ENCODE data around the gene HUWE1. TPM values are rescaled to one million over a fixed set of nuclear protein-coding genes. Genes with fewer than 3 reads are reported as not detected.
"Not testable (repeated sequence)": the region's sequence is repeated elsewhere in the genome, so short reads cannot be mapped to it uniquely, and the experiment has no call there.

Gene HUWE1
- total RNA-seq, 1 donor from 2014 or later, result 95.3 TPM

DNA sequence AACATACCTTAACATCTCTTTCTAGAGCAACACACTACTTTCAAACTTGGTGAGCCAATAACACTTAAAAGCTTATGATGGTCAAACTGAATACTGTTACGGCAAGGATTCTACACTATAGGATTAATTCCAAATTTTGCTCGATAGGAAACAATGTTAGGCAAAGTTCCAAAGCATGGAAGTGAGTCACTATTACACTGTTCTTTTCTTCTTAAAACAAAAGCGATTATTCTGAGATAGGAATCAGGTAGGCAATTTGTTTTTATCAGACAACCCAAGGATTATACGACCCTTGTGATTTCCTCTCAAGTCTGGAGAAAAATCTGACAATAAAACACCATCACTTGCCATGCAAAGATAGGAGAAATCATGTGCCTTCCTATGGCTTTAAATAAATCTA, 81.5 kb downstream of the HUWE1 start:
- no peak for DNase-seq

DNA sequence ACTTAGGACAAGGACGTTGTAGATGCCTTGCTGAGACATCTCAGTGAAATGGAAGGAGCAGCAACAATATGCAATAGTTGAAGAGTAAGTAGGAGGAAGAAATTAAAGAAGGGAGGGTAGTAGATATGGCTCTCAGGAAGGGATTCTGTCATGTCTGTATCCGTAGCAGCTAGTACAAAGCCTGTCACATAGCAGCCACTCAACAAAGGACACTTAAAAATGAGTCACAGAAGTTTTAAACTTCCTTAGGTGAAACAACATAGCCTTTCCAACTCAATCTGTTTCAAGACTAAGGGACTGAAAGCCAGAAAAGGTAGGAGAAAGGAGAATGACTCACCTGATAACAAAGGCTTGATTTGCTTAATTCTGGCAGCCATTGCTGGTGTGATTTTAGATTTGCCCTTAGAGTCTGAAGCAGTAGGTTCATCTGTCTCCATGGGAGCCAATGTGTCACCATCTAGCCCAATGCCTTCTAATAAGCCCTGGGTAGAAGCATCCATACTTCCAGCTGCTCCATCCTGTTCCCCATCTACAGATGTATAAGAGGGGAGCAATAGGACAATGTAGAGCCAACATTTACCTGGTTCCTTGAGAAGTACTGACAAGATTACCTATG, 86.6 kb downstream of the HUWE1 start:
- no peak for DNase-seq

GRCh38 chrX:53598169-53598568, 88.3 kb downstream of the HUWE1 start:
- no peak for DNase-seq

DNA sequence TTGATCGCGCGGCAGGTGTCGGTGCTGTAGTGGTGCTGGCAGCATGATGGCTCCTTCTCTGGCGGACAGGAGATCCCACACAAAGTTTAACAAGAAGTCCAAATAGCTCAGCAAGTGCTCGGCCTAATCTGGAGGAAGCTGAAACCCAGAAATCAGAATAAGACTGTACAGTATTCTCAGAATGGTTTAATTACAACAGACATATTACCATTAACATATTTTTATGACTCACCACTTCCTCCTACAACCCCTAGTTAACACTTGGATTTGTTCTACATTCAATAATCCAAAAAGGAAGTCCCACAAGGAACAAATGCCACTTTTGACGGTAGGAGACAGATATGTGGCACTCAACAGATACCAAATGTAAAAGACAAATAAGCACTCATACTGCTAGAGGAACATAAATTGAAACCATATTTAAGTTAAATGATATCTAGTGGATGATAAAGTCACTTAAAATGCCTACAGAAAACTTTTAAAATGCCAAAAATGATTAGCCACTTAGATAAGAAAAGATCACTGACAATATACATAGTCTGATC, 91.2 kb downstream of the HUWE1 start:
- DNase-seq, result no peak

- no peak for DNase-seq
These were observed 92.2 kb downstream of the HUWE1 start for GRCh38 chrX:53594354-53594753.

- DNase-seq, result no peak
These were observed 98.6 kb downstream of the HUWE1 start for GRCh38 chrX:53587795-53588420.

DNA sequence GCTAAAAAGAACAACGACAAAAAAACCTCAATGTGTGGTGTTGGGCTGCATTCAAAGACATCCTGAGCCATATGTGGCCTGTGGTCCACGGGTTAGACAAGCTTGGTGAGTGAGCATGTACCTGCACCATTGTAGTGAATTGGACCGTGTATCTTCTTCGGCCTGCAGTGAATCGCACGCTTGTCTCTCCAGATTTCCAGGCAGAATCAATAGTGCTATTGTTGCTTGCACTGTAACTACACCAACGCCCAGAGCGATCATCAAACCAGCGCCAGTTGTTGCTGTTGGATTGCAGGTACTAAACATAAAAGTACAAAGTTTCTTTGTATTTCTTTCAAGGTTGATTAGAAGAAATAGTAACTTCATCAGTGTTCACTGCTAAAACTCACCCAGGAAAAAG, 101.6 kb downstream of the HUWE1 start:
- no peak for DNase-seq

DNA sequence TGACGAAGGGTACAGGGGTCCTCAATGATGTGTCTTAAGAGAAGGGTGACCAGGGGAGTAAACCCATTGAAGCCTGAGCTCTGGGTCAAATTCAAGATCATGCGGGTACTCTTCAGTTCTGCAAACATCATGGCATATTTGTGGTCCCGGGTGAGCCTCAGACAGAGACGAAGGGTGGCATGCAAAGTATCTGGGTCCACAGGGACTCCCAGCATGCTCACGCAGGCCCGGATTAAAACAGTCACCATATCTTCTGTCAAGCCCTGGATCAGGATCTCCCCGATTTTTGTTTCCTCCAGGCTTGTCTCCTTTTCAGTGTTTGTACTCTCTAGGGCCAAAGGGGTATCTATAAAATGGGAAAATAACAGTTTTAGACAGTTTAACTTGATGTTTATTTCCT, 102.9 kb downstream of the HUWE1 start:
- no peak for DNase-seq

GRCh38 chrX:53580742-53581504, 105.6 kb downstream of the HUWE1 start:
- no peak for DNase-seq

GRCh38 chrX:53571494-53571893, 115.0 kb downstream of the HUWE1 start:
- DNase-seq, result no peak

- no peak for DNase-seq
These were observed 123.2 kb downstream of the HUWE1 start for GRCh38 chrX:53563324-53563723.

DNA sequence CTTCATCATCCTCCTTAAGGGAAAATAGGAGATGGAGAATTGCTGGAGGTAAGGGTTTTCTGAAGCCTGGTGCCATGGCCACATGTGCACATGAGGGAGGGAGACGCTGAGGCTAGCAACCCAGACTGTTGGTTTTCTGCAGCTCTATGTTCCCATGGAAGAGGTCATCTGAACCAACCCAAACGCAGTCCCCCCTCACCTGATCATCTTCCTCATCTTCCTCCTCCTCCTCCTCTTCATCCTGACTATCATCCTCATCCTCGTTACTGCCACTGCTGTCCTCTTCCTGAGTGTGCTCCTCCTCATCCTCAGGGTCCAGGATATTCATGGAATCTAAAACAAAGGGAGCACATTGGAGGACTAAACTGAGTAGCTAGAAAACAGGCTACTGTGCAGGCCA, 124.6 kb downstream of the HUWE1 start:
- no peak for DNase-seq

GRCh38 chrX:53558646-53559045, 127.9 kb downstream of the HUWE1 start:
- DNase-seq, result no peak

- no peak for DNase-seq
These were observed 129.7 kb downstream of the HUWE1 start for GRCh38 chrX:53556868-53557267.

GRCh38 chrX:53550756-53551463, 135.6 kb downstream of the HUWE1 start:
- DNase-seq, result no peak

- no peak for DNase-seq
These were observed 138.9 kb downstream of the HUWE1 start for GRCh38 chrX:53547668-53548067.

DNA sequence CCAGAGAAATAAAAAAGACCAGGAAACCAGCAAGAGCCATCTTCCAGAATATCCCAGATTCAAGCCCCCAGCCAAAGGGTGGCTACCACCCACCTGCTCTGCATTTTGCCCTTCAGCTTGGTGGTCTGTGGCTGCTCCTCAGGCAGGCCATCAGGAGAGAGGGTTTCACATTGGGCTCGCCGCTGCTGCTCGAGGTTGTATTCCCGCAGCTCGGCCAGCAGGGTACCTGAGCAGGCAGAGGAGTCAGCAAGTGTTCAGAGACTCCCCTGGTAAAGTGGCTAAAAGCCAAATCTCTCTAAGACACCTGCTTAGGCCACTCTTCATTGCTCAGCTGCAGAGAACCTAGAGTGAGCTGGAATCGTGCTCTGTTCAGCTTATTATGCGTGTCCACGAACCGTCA, 141.6 kb downstream of the HUWE1 start:
- DNase-seq, result no peak

DNA sequence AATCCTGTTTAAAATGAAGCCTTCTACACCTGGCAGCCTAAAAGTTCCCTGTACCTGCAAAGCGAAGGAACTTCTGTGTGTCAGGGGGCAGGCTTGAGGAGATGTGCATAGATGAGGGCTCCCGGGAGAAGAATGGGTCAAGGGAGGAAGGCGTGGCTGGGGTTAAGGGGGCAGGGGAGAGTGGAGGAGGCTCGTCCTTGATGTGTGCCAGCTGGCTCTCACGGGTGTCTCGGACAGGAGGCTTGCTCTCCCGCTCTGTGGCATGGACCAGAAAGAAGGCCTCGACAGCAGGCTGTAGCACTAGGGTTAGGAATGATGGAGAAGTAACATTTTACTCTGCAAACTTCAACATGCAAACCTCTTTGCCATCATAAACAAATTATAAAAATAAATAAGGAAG, 147.7 kb downstream of the HUWE1 start:
- DNase-seq, result no peak

DNA sequence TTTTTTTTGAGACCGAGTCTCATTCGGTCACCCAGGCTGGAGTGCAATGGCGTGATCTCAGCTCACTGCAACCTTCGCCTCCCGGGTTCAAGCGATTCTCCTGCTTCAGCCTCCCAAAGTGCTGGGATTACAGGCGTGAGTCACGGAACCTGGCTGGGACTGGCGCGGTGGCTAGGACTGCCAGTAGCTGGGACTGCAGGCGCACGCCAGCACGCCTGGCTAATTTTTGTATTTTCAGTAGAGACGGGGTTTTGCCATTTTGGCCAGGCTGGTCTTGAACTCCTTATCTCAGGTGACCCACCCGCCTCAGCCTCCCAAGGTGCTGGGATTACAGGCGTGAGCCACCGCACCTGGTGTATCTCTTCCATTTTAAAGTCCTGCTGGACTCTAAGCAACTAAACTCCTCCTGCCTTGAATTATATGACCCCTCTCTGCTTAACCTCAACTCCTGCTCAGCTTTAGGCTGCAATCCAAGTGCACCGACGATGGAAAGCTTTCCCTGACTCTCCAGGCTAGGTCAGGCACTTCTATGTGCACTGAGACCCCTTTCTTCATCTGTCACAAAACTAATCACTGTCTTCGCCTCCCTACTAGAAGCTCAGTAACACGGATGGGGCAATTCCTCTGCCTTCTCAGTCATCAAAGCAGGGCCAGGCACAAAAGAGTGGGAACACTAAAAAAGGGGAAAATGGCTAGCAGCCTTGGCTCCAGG, 155.1 kb downstream of the HUWE1 start:
- DNase-seq, result not testable (repeated sequence)

DNA sequence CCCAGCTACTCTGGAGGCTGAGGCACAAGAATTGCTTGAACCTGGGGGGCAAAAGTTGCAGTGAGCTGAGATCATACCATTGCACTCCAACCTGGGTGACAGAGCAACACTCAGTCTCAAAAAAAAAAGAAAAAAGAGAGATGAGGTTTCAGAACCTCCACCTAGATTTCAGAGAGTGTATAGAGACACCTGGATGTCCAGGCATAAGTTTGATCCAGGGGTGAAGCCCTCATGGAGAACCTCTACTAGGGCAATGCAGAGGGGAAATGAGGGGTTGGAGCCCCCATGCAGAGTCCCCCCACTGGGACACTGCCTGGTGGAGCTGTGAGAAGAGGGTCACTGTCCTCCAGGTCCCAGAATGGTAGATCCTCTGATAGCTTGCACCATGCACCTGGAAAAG, 159.5 kb downstream of the HUWE1 start:
- no peak for DNase-seq

DNA sequence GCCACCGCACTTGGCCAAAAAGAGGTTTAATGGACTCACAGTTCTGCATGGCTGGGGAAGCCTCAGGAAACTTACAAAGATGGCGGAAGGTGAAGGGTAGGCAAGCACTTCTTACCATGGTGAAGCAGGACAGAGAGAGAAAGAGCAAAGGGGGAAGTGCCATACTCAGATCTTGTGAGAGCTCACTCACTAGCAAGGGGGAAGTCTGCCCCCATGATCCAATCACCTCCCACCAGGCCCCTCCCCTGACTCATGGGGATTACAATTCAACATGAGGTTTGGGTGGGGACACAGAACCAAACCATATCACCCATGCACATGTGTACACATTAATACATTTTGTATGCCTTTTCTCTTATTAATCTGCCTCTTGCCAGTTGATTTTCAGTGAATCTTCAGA, 175.2 kb downstream of the HUWE1 start:
- no peak for DNase-seq

- DNase-seq, result not testable (repeated sequence)
These were observed 182.5 kb downstream of the HUWE1 start for GRCh38 chrX:53504035-53504434.

Data from occipital lobe (tissue), 2 donors.